ENCODE results near the gene ANXA10. TPM values are rescaled to one million over a fixed set of nuclear protein-coding genes. Genes with fewer than 3 reads are reported as not detected.

Gene ANXA10
- total RNA-seq, 1 donor: under 0.01 TPM

DNA sequence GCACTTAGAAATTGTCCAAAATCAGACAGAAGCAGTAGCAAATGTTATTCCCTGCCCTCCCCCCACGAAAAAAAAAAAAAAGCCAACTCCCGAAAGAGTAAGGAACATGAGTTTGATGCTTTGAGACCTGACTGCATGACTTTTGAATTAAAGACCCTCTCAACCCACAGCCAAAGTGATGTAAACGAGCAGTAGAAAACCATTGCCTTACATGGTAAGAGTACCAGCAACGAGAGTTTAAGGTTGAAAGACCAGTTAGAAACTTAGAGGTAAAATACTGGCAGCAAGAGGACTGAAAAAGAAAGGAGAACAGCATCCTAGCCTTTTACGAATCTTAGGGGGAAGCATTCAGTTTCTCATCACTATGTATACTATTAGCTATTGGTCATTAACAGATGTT, 10.0 kb upstream of the ANXA10 start:
- H3K4me3 ChIP-seq (ENCODE audit: low read depth, low read length): no peak overlapping the region
- no peak for TF ChIP-seq CTCF (IDR thresholded peaks at IDR 0.05; ENCODE audit: insufficient read depth, low read depth, low read length)
- DNase-seq (ENCODE audit: low read depth): no peak

GRCh38 chr4:168095776-168096406, 3.6 kb downstream of the ANXA10 start:
- no peak overlapping the region for H3K4me3 ChIP-seq (ENCODE audit: low read depth, low read length)
- DNase-seq (ENCODE audit: low read depth): no peak

GRCh38 chr4:168096407-168096784, 4.1 kb downstream of the ANXA10 start:
- TF ChIP-seq CTCF (IDR thresholded peaks at IDR 0.05; ENCODE audit: insufficient read depth, low read depth, low read length): no peak
- no peak overlapping the region for H3K4me3 ChIP-seq (ENCODE audit: low read depth, low read length)
- no peak for DNase-seq (ENCODE audit: low read depth)

More at GRCh38 chr4:168095776-168096406, 3.6 kb downstream of the ANXA10 start:
- no peak for TF ChIP-seq CTCF (IDR thresholded peaks at IDR 0.05; ENCODE audit: insufficient read depth, low read depth, low read length)

- no peak for DNase-seq (ENCODE audit: low read depth)
- no peak for TF ChIP-seq CTCF (IDR thresholded peaks at IDR 0.05; ENCODE audit: insufficient read depth, low read depth, low read length)
- H3K4me3 ChIP-seq (ENCODE audit: low read depth, low read length): no peak overlapping the region
Measured at GRCh38 chr4:168097161-168097560, 4.8 kb downstream of the ANXA10 start.

- H3K4me3 ChIP-seq (ENCODE audit: low read depth, low read length): no peak overlapping the region
- no peak for DNase-seq (ENCODE audit: low read depth)
- no peak for TF ChIP-seq CTCF (IDR thresholded peaks at IDR 0.05; ENCODE audit: insufficient read depth, low read depth, low read length)
Measured at GRCh38 chr4:168098248-168098717, 5.9 kb downstream of the ANXA10 start.

- no peak for DNase-seq (ENCODE audit: low read depth)
- no peak for TF ChIP-seq CTCF (IDR thresholded peaks at IDR 0.05; ENCODE audit: insufficient read depth, low read depth, low read length)
- no peak overlapping the region for H3K4me3 ChIP-seq (ENCODE audit: low read depth, low read length)
Measured at GRCh38 chr4:168099195-168099594, 6.9 kb downstream of the ANXA10 start.

GRCh38 chr4:168101026-168101425, 8.7 kb downstream of the ANXA10 start:
- no peak for TF ChIP-seq CTCF (IDR thresholded peaks at IDR 0.05; ENCODE audit: insufficient read depth, low read depth, low read length)
- DNase-seq (ENCODE audit: low read depth): peak; percentile 25
- H3K4me3 ChIP-seq (ENCODE audit: low read depth, low read length): no peak overlapping the region
